Suprapubic skin (tissue), 4 donors: ENCODE measurements around the gene KLK1. TPM values are rescaled to one million over a fixed set of nuclear protein-coding genes. Genes with fewer than 3 reads are reported as not detected.

Experiments
- DNase-seq, 2 donors: peaks; one replicate each; pipeline ENCODE4 v3.0.0-alpha.2; 2019; ENCODE audit warnings: low spot score in 2 of 2
- H3K27ac ChIP-seq: fragments of 200-600 bp; sonication (generic); one replicate; pipeline ENCODE4 v1.5.1; 2019
- H3K27me3 ChIP-seq: fragments of 200-600 bp; sonication (generic); one replicate; pipeline ENCODE4 v1.5.1; 2019
- H3K36me3 ChIP-seq: fragments of 200-600 bp; sonication (generic); one replicate; pipeline ENCODE4 v1.5.1; 2019
- H3K4me1 ChIP-seq: fragments of 200-600 bp; sonication (generic); one replicate; pipeline ENCODE4 v1.5.1; 2019
- H3K4me3 ChIP-seq: fragments of 200-600 bp; sonication (generic); one replicate; pipeline ENCODE4 v1.5.1; 2019; ENCODE audit warnings: mild to moderate bottlenecking
- H3K9me3 ChIP-seq: fragments of 200-600 bp; sonication (generic); one replicate; pipeline ENCODE4 v1.5.1; 2019
- EP300 ChIP-seq: sonication (generic); formaldehyde crosslinking; IDR thresholded peaks from one replicate; pipeline ENCODE4 v1.6.1; 2017; ENCODE audit warnings: antibody characterized with exemption
- POLR2A ChIP-seq, 2 donors: fragments of 450-650 bp; IDR thresholded peaks; one replicate each; pipeline ENCODE4 v1.6.1; 2017; ENCODE audit warnings: antibody characterized with exemption in 2 of 2, mild to moderate bottlenecking in 2 of 2, moderate library complexity in 2 of 2
- POLR2AphosphoS5 ChIP-seq, 3 donors: sonication (generic); formaldehyde crosslinking; IDR thresholded peaks; one replicate each; pipeline ENCODE4 v1.6.1; 2017; ENCODE audit warnings: antibody characterized with exemption in 3 of 3
- WGBS: methylation state at CpG from one replicate; pipeline ENCODE4 v1.1.5; 2018; 5-methylcytosine and 5-hydroxymethylcytosine counted together
- total RNA-seq, 4 donors: library from RNA; depleted of rRNA; stranded (reverse); fragments of >200 nt; gene quantifications; one replicate each; pipeline ENCODE4 v1.1.0, GENCODE V29; 2016
- TF ChIP-seq, protein P1 (sequence below), 2 donors: fragments of 200-600 bp in 1 of 2; fragments of 450-650 bp in 1 of 2; sonication (generic) in 1 of 2; IDR thresholded peaks; one replicate each; pipeline ENCODE4 v1.5.1; 2016 to 2019; ENCODE audit warnings: antibody characterized with exemption in 2 of 2, mild to moderate bottlenecking in 1 of 2, moderate library complexity in 1 of 2

Gene KLK1
- total RNA-seq, 4 donors from 2014 or later: 34.3 to 58.3 (median 40.5) TPM

DNA sequence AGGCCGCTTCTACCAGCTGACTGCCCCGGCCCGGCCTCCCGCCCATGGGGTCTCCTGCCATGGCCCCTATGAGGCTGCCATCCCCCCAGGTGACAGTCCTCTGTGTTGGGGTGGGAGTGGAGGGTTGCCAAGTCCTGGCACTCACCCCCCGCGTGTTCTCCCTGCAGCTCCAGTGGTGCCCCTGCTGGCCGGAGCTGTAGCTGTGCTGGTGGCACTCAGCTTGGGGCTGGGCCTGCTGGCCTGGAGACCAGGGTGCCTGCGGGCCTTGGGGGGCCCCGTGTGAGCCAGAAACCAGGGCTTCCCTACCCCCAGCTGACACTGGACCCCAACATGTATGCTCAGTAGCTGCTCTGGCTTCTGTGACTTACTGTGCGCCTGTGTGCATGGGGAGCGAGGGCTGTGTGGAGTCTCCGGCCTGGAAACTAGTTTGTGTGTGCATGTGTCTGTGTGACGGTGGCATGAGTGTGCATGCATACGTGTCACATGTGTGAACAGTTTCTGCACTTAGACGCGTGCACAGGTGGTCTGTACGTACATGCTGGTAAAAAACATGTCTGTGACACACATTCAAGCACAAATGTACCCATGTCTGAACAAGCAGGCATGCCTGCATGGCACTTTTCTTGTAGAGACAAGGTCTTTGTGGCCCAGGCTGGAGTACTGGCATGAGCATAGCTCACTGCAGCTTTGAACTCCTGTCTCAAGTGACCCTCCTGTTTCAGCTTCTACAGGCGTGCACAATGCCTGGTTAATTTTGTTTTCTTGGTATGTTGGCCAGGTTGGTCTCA, 28.5 kb downstream of the KLK1 start:
- no peaks in the 10 kb centered on the region for H3K9me3 ChIP-seq
- peaks cover 11% of the 10 kb centered on the region for H3K4me1 ChIP-seq
- no peak overlapping the region for H3K27ac ChIP-seq
- 39% methylated on average over 8 of the region's 18 CpGs for WGBS
- H3K27me3 ChIP-seq: no peaks in the 10 kb centered on the region
- peaks cover 36% of the 10 kb centered on the region for H3K36me3 ChIP-seq
- TF ChIP-seq EP300 (no peak), POLR2A (IDR thresholded peaks at IDR 0.05) (no peak), POLR2AphosphoS5 (IDR thresholded peaks at IDR 0.05) (no peak)
- TF ChIP-seq, protein P1, sequence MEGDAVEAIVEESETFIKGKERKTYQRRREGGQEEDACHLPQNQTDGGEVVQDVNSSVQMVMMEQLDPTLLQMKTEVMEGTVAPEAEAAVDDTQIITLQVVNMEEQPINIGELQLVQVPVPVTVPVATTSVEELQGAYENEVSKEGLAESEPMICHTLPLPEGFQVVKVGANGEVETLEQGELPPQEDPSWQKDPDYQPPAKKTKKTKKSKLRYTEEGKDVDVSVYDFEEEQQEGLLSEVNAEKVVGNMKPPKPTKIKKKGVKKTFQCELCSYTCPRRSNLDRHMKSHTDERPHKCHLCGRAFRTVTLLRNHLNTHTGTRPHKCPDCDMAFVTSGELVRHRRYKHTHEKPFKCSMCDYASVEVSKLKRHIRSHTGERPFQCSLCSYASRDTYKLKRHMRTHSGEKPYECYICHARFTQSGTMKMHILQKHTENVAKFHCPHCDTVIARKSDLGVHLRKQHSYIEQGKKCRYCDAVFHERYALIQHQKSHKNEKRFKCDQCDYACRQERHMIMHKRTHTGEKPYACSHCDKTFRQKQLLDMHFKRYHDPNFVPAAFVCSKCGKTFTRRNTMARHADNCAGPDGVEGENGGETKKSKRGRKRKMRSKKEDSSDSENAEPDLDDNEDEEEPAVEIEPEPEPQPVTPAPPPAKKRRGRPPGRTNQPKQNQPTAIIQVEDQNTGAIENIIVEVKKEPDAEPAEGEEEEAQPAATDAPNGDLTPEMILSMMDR (IDR thresholded peaks at IDR 0.05): no peak
- H3K4me3 ChIP-seq: no peak overlapping the region
- no peak for DNase-seq

DNA sequence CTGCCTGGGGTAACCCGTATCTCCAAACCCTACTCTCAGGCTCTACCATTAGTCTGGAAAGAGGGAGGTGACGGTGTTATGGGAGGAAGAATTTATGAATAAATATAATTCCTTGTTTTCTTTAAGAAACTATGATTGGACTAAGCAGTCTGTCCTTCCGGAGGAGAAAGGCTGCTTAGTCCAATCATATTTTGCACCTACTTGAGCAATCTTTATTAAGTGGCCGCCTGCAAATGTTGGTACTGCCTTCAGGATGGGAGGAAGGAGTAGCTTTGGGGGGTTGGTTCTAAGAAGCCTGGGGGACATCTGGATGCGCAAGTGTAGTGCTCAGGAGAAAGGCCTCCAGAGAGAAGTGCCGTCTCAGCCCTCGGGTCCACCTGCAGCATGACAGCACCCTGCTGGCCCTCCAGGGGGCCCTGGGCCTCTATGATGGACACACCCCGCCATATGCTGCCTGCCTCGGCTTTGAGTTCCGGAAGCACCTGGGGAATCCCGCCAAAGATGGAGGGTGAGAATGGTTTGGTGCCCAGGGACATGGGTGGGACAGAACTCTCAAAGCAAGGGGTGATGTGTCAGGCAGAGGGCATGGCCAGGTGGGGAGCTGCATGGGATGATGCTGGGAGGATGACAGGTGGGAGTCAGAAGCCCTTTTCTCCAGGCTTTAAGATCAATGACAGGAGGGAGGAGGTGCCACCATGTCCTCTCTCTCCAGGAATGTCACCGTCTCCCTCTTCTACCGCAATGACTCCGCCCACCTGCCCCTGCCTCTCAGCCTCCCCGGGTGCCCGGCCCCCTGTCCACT, 29.3 kb downstream of the KLK1 start:
- Histone ChIP-seq H3K9me3 (no peaks in the 10 kb centered on the region), H3K4me1 (peaks cover 11% of the 10 kb centered on the region), H3K4me3 (no peak overlapping the region), H3K36me3 (peaks cover 28% of the 10 kb centered on the region), H3K27me3 (no peaks in the 10 kb centered on the region), H3K27ac (no peak overlapping the region)
- no peak for DNase-seq
- no peak for TF ChIP-seq POLR2A (IDR thresholded peaks at IDR 0.05)
- no peak for TF ChIP-seq POLR2AphosphoS5 (IDR thresholded peaks at IDR 0.05)
- TF ChIP-seq, protein P1 (IDR thresholded peaks at IDR 0.05): no peak
- TF ChIP-seq EP300: no peak
- 18% methylated on average over 14 of the region's 16 CpGs for WGBS

DNA sequence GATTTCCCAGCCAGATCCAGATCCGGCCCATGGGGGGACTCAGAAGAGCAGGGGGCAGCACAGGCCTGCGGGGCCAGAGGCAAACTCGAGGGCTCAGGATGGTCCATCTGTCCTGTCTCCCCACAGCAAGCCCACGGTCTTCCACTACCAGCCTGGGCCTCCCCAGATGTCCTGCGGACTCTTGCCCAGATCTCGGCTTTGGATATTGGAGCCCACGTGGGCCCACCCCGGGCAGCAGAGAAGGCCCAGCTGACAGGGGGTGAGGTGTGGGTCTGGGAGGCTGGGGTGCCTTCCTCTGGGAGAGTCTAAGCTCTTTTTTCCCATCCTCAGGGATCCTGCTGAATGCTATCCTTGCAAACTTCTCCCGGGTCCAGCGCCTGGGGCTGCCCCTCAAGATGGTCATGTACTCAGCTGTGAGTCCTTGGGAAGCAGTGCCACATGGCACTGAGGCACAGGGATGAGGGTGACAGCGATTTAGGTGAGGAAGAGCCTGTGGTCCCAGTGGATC, 30.0 kb downstream of the KLK1 start:
- Histone ChIP-seq H3K9me3 (no peaks in the 10 kb centered on the region), H3K36me3 (peaks cover 22% of the 10 kb centered on the region), H3K27me3 (no peaks in the 10 kb centered on the region), H3K4me1 (peaks cover 11% of the 10 kb centered on the region), H3K4me3 (no peak overlapping the region), H3K27ac (no peak overlapping the region)
- no peak for DNase-seq
- WGBS: 62% methylated on average over 10 of the region's 11 CpGs
- no peak for TF ChIP-seq POLR2AphosphoS5 (IDR thresholded peaks at IDR 0.05)
- TF ChIP-seq, protein P1 (IDR thresholded peaks at IDR 0.05): no peak
- no peak for TF ChIP-seq EP300
- TF ChIP-seq POLR2A (IDR thresholded peaks at IDR 0.05): no peak

DNA sequence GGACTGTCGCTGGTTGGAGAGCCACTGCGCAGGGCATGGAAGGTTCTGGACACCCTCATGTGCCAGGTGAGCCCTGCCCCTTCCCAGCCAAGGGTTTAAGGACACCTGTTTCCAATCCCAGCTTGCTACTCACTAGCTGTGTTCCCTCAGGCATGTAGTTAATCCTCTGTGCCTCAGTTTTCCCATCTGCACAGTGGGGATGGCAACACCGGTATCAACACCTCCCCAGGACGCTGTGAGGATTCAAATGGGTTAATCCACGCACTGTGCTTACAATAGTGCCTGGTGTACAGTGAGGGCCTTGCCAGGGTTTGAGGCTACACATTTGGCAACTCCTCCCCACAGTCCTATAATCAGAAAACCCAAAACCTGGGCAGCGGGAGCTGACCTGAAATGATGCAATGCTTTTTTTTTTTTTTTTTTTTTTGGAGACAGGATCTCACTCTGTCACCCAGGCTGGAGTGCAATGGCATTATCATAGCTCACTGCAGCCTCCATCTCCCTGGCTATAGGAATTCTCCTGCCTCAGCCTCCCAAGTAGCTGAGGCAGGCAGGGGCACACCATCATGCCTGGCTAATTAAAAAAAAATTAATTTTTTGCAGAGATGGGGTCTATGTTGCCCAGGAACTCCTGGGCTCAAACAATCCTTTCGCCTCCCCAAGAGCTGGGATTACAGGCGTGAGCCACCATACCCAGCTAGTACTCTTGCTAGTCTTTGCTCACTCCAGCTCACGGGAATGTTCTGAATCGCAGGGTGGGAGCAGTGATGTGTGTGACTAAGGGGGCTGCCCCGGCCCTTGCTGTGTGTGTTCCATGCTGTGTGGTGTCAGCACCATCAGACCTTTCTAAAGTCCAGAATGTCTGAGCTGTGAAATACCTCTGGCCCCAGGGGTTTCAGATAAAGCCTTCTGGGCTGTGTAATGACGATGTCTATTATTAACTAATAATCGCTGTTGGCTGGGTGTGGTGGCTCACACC, 31.0 kb downstream of the KLK1 start:
- no peaks in the 10 kb centered on the region for H3K9me3 ChIP-seq
- H3K27me3 ChIP-seq: no peaks in the 10 kb centered on the region
- WGBS: 83% methylated on average over 11 of the region's 13 CpGs
- peaks cover 11% of the 10 kb centered on the region for H3K4me1 ChIP-seq
- TF ChIP-seq, protein P1 (IDR thresholded peaks at IDR 0.05): no peak
- TF ChIP-seq POLR2A (IDR thresholded peaks at IDR 0.05) (no peak), EP300 (no peak), POLR2AphosphoS5 (IDR thresholded peaks at IDR 0.05) (no peak)
- no peak overlapping the region for H3K27ac ChIP-seq
- no peak overlapping the region for H3K4me3 ChIP-seq
- peaks cover 11% of the 10 kb centered on the region for H3K36me3 ChIP-seq
- DNase-seq: no peak
